ENCODE results near the gene HOXD12.

HOXD12 gene

DNA sequence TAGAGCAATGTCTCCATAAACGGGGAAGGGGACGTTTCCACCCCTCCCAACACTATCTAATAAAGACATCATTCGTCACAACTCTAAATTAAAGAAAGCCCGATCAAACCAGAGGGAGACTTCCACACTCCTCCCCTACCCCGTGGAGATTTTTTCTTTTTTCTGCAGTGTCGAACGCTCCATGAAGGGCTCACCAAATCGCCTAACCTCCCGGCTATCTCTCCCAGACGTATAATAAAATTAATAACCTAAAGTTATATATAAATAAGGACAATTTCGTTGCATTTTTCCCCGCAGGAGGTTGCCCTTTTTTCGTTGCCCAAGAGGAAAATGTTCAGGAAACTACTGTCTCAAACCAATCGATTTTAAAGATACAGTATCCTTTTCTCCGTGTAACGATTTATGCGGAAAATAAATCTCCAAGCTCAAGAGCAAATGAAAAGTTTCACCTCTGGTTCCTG, 18.2 kb upstream of the HOXD12 start:
- DNase-seq, result no peak

DNA sequence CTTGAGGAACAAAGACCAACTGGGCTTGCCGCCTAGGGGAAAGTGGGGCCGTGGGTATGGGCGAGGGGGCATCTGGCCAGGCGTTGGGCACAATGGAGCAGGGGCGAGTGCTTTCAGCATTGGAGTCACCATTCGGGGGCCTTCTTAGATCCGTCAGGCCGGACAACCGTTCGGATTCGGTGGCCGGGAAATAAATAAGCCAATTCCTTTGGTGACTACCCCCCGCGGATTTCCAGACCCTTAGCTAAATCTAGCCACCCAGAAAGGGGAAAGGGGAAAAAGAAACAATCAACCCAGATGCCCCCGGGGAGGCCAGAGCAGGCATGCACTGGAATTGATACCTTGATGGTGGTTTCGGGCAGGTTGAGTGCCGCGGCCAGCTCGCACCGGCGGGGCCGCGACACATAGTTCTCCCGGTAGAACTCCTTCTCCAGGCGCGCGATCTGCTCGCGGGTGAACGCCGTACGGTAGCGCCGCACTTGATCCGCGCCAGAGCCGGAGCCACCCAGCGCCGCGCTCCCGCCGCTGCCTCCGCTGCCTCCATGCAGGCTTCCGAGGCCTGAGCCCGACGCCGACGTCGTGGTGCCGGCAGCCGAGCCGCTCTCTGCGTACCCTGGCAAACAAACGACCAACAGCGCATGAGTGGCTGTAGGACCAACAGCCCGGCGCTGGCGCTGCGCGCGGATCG, 17.6 kb upstream of the HOXD12 start:
- DNase-seq, result no peak

DNA sequence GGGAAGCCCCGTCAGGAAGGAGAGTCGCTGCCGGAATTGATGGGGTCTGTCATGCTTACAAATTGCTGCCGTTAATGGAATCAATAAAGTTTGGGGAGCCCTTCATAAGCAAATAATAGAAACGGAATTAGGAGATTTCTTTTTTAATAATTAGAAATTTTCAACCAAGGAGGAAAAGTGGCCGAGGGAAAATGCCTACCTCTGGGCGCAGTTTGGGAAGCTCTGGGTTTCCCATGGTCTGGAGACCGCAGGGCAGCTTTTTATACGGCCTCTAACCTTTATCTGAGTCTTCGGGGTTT, 17.1 kb upstream of the HOXD12 start:
- no peak for DNase-seq

DNA sequence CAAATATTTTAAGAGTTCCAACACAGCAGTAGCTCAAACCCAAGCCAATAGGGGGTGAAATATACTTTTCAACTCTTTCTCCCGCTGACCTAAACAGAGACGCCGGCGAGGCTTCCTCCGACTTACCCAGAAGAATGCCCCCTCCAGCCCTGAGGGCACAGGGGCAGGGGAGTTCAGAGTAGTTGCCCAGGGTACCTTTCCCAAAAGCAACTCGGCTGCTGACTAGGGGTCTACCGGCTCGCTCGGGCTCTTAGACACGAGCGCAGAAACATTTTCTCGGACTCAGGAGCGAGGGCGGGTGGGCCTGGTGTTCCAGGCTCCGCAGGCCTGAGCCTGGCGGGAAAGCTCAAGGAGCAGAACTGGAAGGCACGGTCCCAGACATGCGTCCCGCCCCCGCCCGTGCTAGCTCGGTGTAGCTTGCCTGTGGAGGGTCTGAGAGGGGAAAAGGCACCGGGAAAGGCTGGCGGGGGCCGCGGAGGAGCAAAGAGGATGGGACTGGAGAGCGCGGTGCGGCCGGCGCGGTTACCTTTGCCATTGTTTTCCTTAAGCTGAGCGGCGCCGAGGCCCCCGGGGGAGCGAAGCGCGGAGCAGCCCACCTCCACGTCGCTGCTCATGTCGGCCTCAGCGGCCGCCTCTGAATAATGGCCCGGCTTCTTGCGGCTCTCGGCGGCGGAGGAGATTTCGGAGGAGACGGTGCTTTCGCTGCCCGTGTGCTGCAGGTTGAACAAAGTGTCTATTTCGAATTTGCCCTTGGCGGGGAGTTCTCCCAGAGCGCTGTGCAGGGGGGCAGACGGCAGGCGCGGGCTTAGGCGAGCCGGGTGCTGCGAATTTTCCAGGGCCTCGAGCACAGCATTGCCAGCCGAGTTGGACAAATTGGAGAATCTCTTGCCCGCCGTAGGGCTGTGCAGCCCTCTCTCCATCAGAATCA, 16.5 kb upstream of the HOXD12 start:
- DNase-seq, result no peak

DNA sequence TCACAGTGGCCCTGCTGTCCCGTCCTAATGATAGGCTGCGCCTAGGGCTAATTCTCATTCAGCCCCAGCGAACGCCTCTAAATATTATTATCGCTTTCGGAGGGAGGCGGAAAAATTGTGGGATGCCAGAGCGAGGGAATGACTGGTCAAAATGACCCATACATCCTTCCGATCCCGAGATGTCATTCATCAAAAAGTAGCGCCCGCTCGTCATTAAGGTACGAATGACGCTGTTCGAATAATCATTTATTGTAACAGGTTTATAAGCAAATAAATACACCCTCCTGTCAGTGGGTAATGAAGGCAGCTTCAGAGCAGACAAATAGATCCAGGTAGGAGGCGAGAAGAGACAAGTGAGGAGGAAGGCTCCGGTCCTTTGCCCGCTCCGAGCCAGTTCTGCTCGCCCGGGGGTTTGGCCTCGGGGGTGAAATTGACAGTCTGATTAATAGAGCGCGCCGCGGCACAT, 15.8 kb upstream of the HOXD12 start, which contains the start of gene EVX2:
Gene EVX2 (minus strand): TSS at position 167 of the 466 bp plus-strand sequence. CDS start 186 bp downstream, outside the sequence.
- DNase-seq, result no peak

DNA sequence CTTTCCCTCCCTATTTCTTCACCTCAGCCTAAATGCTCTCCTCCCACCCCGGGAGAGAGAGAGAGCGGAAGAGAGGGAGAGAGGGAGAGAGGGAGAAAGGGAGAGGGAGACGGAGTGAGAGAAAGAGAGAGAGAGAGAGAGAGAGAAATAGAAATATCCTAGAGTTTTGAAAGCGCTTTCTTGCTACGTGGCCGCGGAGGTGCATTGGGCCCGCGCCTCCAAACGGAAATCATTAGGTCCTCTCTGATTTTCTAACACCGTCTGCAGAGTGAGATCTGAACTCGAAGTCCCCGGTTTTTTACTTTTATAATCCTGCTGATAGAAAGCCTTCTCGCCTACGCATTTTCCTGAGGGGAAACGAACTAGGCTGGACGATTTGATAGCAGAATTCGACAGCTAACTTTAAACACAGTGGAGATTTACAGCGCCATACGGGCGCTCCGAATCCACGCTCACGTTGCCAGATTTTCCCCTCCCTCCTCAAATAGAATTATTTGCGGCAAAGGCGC, 14.9 kb upstream of the HOXD12 start:
- DNase-seq, result no peak

DNA sequence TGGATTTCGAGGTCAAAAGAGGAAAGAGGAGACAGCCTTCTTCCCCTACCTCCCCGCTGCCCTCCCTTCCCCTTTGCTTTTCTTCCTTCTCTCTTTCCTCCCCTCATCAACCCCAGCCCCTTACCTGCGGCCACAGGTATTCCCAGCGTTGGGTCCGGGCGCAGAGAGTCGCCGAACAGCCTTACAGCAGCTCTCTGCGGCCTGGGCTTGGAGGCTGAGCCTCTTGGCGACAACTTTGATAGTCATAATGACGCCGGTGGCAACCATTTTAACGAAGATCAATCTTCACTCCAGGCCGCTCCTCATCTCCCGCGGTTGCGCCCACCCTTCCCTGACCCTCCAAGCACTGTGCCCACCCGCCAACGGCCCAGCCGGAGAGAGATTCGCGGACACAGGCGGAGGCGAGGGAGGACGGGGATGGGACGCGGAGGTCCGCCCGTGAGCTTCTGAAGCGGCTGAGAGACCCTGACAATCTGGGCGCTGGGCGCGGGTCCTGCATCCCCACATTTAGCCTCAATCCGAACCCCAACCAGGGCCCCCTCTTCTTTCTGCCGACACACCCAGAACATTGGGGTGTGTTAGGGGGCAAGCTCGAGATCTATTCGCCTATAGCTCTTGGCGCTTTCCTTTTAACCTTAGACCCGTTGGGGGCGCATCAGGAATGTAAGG, 14.3 kb upstream of the HOXD12 start:
- no peak for DNase-seq

DNA sequence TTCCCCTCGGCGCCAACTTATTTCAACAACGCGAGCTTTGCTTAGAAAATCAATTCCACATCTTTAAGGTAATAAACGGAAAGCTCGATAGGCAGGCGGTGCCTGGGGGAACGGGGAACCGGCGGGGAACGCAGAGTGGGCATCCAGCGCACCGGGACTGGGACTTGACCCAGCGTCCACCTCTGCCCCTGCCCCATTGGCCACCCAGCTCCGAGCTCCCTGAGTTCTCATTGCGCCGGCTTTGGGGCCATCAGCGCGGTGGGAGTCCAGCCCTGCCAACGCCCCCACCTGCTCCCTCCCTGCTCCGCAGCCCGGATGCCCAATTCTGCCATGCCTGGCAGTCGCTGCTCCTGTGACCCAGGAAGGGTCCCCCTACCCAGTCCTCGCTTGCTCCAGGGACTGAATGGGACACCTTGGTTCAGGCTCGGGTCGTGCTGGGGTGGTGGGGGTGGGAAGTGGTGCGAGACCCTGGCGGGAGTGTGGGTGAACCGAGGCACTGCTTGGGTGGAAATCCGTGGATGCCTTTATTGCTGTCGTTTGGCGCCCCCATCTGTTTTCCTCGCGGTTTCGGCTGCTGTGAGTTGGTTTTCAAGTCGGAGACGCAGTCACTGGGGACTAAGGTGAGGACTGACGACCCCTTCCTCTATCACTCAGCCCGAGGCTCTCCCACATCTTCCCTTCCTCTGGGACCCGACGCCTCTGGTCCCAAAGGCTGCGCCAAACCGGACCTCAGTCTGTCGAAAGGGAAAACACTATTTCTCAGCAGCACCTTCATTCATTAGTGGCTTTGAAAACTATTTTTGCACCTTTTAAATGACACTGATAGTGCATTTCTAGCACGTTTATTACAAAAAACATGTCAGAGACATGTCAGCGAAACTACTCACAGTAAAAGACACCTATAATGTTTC, 13.5 kb upstream of the HOXD12 start:
- no peak for DNase-seq

DNA sequence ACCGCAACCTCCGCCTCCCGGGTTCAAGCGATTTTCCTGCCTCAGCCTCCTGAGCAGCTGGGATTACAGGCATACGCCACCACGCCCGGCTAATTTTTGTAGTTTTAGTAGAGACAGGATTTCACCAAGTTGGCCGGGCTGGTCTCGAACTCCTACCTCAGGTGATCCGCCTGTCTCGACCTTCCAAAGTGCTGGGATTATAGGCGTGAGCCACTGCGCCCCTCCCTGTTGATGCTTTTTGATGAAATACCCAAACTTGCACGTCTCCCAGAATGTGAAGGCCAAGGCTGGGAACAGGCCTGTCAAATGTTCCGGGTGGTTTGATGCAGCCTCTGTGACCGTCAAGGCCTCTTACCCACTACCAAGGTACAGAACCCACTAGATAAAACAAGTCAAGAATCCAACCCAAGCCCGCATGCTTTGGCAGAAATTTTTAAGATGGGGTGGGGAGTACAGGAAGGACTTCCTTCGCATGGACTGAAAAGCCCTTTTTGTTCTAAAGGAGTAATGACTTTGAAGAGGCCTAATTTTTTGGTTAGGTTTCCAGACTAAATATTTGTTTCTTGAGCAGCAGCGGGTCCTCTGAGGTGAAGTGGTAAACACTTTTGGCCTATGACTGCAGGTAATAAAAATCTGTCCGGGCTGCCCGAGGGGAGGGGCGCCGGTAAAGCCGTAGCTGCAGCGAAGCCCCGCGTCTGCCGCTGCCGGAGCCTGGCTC, 12.1 kb upstream of the HOXD12 start:
- DNase-seq, result no peak

DNA sequence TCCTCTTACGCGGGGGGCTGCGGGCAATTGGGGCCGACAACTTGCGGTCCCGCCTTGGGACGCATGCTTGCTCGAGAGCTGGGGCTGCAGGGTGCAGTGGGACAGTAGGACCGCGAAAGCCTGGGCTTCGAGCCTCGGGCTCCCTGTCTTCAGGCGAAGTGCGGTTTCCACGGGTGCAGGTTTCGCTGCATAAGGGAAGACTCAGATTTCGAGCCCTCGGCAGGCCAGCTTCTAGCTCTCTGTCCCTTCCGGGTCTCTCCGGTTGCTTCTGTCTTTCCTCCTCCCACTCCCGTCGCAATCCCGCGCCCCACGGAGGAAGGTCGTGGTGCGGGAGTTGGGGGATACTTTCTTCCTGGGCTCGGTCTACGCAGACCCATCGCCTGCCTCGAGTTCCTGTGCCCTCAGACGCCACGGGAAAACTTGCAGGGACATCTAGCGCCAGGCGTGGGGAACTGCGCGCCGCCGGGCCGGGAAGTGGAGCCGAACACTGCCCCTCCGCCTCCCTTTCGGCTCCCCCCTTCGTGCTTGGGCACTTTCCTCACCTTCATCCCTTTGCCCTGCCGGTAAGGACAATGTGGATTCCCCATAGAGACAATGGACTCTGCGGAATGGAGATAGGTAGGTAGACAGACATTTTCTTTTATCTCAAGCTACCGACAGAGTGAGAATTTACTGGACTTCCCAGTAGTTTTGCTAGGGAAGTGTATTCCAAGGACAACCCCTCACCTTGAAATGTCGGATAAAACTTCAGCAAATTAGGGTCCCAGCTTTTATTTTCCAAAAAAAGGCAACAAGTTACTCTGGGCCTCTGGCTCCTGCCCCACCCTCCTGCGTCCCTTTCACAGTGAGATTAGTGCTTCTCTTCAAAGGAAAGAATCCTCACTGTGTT, 11.3 kb upstream of the HOXD12 start:
- DNase-seq, result no peak

DNA sequence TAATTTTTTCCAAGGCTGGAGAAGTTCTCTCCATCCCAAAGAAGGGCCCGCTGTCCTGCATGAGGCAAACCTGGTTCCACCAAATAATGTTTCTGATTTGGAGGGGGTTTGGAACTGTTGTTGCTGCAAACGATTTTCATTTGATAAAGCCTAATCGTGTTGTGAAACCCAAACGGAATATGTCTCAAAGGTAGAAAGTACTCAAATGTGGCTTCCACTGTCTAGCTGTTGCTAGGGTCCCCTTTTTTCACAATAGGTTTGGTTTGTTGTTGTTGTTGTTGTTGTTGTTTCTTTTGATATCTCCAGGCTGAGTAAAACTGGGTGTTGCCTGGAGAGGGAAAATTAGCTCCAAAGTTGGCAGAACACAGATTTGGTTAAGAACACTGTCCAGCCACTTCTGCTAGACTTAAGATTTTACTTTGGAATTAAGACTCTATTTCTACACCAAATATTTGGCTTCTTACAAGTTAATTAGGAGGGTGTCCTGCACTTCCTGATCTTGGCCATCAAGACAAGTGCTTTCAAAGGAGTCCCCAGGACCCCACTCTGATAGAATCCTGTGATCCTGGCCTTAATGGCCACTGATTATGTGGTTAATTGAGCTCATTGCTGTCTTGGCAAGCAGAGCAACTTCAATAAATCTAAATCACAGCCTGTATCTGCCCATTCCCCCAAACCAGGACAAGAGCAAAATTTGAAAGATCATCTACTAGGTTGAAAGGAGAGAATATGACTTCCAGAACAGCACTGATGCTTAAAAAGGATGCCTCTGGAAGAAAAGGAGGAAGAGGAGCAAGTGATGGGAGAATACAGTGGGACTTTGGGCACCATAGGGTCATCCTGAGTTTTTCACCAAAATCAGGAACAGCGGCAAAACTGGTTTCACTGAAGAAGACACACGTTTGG, 10.4 kb upstream of the HOXD12 start:
- no peak for DNase-seq

DNA sequence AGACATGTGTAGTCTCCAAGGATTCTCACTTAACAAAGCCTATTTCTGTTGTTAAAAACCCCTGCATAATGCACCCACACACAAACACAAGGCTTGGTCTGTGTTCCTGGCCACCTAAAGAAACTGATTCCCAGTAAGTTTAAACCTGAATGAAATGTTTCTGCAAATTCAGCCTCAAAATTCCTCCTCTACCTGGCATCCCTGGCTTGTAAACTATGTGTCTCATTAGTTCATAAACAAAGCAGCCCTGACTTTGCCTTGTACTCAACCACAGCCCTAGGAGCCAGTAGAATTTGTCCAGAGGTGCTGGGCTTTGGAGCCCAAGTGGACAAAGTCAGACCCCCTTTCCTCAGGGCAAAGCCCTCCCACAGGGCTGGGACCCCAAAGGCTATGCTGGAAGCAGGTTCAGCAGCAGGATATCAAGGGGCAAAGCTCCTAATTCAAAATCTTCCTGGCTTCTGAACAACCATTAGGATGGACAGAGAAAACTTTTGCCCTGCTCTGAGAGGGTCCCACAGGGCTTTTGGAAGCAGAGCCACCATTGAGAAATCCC, 9.7 kb upstream of the HOXD12 start:
- no peak for DNase-seq

DNA sequence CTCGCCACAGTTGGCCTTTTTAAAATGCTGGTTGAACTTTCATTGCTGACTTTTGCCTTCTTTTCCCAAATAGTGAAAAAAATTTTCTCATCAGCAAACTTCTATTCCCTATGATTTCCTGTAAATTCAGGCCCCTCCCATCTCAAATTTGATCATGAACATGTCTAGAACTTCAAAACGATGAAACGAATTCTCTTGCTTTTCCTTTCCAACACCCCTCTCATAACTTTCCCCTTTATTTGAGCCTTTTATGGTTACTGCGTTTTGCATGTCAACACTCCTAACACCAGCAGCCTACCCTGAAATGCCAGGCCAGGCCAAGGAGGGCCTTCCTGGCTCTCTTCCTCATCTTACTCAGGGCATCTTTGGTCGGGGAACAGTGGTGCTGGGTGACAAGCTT, 8.7 kb upstream of the HOXD12 start:
- DNase-seq, result no peak

DNA sequence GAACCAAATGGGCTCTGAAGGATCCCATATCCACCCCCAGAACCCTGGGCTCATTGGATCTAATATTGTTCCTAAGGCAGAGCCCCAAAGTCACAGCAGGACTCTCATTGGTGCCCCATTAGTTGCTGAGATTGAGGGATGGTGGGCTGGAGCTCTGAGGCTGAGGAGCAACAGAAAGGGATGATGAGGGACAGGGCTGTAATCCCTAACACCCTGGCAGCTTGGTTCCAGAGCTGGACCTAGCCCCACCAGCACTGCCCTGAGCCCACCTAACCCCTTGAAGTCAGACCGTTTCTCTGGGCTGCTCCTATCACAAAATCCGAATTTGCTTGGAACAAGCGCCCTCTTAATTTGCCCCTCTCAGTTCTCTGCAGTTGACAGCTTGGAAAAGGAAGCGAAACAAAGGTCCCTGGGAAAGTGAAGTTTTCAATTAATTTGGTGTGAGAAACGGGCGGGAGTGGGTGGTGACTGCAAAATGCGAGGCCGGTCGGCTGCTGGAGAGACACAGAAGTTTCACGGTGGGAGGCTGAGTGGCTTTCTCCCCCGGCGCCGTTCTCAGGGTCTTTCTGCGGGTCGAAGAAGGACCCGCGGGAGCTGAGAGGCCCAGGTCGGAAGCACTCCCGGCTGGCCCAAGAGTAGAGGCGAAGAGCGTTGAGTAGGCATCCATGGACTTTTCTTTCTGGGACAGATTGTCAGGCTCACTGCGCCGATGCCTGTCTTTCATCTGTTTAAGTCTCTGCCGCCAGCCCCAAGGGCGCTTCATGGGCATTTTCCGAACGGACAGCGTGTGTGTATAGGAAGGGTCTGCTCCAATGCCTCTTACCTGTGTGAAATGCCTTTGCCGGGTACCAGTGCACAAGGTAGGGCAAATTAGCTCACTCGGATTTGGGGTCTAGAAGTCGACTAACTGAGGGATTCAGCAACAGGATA, 8.0 kb upstream of the HOXD12 start:
- DNase-seq, result no peak

DNA sequence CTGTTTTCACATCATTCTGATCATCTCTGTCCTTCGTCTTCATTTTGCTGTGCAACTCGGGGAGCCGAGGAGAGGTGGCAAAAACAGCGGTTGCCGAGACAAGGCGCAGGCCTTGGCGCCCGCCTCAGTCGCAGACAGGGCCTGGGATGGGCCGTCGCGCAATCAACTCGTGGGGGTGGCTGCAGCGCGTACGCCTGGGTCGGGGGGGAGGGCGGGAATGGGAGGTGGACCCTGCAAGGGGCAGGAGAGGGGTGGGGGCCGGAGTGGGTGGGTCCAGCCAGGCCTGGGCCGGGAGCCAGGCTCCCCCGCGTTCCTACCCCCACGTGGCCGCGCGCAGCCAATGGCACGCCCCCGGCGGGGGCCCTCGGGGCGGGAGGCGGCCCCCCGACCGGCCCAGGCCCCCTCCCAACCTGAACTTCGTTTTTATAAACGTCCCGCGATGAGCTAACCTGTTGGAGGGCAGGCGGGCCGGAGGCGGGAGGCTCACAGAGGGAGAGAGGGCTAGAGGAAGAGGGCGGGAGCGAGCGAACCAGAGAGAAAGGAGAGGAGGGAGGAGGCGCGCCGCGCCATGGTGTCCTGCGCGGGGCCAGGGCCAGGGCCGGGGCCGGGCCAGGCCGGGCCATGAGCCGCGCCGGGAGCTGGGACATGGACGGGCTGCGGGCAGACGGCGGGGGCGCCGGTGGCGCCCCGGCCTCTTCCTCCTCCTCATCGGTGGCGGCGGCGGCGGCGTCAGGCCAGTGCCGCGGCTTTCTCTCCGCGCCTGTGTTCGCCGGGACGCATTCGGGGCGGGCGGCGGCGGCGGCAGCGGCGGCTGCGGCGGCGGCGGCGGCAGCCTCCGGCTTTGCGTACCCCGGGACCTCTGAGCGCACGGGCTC, 7.1 kb upstream of the HOXD12 start, which contains the start of gene HOXD13:
Gene HOXD13 (plus strand): TSS at position 452 of the 875 bp plus-strand sequence. CDS start 170 bp downstream, at position 622.
- no peak for DNase-seq

DNA sequence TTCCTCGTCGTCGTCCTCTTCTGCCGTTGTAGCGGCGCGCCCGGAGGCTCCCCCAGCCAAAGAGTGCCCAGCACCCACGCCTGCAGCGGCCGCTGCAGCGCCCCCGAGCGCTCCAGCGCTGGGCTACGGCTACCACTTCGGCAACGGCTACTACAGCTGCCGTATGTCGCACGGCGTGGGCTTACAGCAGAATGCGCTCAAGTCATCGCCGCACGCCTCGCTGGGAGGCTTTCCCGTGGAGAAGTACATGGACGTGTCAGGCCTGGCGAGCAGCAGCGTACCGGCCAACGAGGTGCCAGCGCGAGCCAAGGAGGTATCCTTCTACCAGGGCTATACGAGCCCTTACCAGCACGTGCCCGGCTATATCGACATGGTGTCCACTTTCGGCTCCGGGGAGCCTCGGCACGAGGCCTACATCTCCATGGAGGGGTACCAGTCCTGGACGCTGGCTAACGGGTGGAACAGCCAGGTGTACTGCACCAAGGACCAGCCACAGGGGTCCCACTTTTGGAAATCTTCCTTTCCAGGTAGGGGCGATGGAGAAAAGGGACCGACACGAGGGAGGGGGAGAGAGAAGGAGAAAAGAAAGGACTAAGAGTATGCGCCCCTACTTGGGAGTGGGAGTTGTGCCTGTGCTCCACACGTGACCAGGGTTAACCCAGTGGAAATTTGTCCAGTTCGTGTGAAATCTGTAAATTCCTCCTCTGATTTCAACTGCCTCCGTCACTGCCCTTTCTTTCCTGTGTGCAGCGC, 6.3 kb upstream of the HOXD12 start:
- DNase-seq, result no peak
